ENCODE measurements around the gene DNM1. TPM values are rescaled to one million over a fixed set of nuclear protein-coding genes. Genes with fewer than 3 reads are reported as not detected.

Gene DNM1
- total RNA-seq, 2 experiments from 2014 or later: 0.37 to 0.58 TPM

DNA sequence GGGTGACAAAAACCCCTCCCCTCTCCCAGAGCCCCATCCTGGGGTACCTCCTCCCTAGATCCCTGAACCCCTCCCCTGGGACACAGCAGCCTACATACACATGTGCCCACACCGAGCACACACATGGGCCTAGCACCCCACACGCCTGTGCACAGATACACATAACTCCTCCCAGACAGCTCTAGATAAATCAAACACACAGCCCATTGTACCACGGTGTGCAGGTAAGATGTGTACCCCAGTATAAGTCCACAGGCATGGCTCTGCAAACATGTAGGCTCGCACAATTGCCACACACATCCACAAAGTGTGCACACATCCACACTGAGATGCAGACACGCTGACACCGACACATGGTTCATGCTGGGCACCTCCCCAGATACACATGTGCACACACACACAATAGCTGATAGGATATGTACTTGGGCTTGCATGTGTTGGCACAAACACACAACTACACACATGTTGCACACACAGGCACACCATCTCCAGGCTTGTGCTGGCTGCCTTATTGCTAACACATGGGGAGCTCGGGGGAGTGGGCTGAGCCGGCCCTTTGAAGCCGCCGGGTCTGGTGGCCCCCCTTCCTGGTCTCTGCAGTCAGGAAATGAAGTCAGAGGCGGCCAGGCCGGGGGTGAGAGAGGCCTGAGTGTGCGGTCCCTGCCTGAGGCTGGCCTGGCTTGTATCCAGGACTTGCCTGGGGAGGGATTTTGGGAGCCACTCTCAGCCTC, 42.4 kb downstream of the DNM1 start:
- Mint-ChIP-seq H3K36me3 (no peaks in the 10 kb centered on the region), H3K4me1 (peaks cover 12% of the 10 kb centered on the region), H3K27ac (no peak overlapping the region), H3K27me3 (peaks cover 30% of the 10 kb centered on the region), H3K4me3 (no peak overlapping the region), H3K9me3 (no peaks in the 10 kb centered on the region)
- no peak for DNase-seq

DNA sequence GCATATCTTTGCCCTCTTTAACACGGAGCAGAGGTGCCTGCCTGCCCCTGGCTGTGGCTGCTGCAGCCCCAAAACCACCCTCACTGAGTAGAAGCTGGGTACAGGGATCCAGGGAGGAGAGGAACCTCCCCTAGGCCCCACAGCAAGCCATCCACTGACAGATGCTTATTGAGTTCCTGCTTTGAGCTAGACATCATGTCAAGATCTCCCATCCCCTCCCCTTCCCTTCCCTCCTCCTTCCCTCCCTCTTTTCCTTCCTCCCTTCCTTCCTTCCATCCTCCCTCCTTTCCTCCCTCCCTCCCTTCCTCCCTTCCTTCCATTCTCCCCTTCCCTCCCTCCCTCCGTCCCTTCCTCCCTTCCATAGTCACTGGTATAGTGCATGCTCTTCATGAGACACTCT, 43.3 kb downstream of the DNM1 start:
- no peak for DNase-seq
- Mint-ChIP-seq H3K4me1 (peaks cover 16% of the 10 kb centered on the region), H3K4me3 (no peak overlapping the region), H3K27me3 (peaks cover 29% of the 10 kb centered on the region), H3K9me3 (no peaks in the 10 kb centered on the region), H3K27ac (no peak overlapping the region), H3K36me3 (no peaks in the 10 kb centered on the region)

DNA sequence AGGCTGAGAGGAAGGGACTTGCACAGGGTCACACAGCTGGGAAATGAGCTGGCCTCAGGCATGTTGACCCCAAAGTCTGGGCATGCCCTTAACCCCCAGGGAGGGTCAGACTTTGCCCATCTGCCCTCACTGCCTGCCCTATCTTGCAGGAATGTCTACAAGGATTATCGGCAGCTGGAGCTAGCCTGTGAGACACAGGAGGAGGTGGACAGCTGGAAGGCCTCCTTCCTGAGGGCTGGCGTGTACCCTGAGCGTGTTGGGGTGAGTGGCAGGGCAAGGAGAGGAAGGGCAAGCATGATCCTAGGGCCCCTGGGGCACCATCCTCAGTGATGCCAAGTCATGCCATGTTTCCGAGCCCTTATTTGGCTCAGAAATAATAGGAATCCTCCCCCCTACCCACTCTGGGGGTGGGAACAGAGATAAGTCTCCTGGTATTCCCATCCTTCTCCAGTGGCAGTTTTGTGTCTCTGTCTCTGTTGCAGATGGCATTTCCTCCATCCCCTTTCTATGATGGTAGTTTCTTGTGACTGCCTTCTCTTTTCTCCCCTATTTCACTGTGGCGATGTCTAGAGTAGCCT, 44.1 kb downstream of the DNM1 start:
- Mint-ChIP-seq H3K27ac (no peak overlapping the region), H3K27me3 (peaks cover 20% of the 10 kb centered on the region), H3K4me3 (no peak overlapping the region), H3K4me1 (peaks cover 16% of the 10 kb centered on the region), H3K9me3 (no peaks in the 10 kb centered on the region), H3K36me3 (no peaks in the 10 kb centered on the region)
- DNase-seq: no peak

DNA sequence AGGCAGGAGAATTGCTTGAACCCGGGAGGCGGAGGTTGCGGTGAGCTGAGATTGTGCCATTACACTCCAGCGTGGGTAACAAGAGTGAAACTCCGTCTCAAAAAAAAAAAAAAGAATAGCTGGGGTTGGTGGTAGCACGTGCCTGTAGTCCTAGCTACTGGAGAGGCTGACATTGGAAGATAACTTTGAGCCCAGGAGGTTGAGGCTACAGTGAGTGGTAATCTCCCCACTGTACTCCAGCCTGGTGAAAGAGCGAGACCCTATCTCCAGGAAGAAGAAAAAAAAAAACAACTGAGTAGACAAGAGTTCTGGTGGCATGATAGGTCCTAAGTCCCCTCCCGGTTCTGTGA, 46.4 kb downstream of the DNM1 start:
- Mint-ChIP-seq H3K36me3 (no peaks in the 10 kb centered on the region), H3K4me1 (peaks cover 16% of the 10 kb centered on the region), H3K9me3 (no peaks in the 10 kb centered on the region), H3K4me3 (peak overlapping the region; percentile 85), H3K27ac (no peak overlapping the region), H3K27me3 (peaks cover 5% of the 10 kb centered on the region)
- no peak for DNase-seq

DNA sequence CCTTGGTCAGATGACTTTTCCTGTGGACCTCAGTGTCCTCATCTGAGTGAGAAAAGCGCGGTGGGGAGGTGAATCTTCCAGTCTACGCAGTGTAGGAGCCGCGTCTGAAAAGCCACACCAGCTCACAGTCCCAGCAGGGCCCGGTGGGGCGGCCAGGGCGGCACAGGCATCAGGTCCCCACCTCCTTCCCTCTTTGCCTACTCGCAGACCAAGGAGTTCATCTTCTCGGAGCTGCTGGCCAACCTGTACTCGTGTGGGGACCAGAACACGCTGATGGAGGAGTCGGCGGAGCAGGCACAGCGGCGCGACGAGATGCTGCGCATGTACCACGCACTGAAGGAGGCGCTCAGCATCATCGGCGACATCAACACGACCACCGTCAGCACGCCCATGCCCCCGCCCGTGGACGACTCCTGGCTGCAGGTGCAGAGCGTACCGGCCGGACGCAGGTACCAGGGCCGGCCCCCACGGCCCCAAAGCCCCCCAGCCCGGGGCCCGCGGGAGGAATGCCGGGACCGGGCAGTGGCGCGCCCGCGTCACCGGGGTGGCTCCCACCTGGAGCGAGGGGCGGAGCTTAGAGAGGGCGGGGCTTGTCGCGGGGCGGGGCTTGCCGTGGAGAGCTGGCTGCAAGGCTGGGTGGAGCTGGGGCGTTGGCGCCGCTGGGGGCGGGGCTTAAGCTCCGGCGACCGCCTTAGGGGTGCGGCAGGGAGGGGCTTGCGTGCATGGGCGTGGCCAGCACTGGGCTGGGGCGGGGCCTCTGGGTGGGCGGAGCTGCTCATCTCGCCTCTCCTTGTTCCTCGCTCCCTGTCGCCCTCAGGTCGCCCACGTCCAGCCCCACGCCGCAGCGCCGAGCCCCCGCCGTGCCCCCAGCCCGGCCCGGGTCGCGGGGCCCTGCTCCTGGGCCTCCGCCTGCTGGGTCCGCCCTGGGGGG, 47.0 kb downstream of the DNM1 start:
- DNase-seq: peak; percentile 98
- Mint-ChIP-seq H3K4me3 (peak overlapping the region; percentile 85), H3K27ac (peak overlapping the region; percentile 63), H3K9me3 (no peaks in the 10 kb centered on the region), H3K27me3 (peaks cover 5% of the 10 kb centered on the region), H3K36me3 (peaks cover 1% of the 10 kb centered on the region), H3K4me1 (peaks cover 17% of the 10 kb centered on the region)

DNA sequence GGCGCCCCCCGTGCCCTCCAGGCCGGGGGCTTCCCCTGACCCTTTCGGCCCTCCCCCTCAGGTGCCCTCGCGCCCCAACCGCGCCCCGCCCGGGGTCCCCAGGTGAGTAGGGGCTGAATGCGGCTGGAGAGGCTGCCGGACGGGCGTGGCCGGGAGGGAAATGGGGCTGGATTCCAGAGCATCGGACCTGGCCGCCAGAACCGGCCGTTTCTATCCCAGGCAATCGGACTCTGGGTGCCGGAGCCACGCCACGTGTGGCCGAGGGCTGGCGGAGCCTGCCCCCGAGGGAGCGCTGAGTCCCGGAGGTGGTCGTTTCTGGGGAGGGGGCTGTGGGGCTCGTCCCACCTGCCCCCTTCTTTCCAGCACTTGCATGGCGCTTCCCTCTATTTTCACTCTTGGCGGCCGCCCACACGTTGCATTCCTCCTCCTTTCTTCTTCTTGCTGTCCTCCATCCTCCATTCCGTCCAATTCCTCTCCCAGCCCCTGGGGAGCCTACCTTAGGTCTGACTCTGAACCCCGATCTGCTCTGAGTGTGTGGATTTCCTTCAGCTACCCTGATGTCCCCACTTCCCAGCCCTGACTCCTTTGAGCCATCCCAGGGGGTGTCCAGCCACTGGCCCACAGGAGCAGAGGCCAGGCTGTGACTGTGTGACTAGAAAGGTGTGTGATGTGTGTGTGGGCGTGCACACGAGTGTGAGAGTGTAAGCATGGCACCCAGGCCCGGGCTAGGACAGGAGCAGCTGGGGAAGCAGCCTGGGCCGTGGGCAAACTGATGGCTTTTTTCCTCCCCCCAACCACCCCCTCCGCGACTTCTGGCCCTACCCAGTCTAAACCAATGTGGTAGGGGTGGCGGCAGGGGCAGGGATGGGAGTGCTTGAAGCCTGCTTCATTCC, 47.9 kb downstream of the DNM1 start:
- Mint-ChIP-seq H3K27ac (no peak overlapping the region), H3K4me1 (peaks cover 11% of the 10 kb centered on the region), H3K36me3 (peaks cover 3% of the 10 kb centered on the region), H3K4me3 (peak overlapping the region; percentile 81), H3K9me3 (no peaks in the 10 kb centered on the region), H3K27me3 (no peaks in the 10 kb centered on the region)
- DNase-seq: no peak

DNA sequence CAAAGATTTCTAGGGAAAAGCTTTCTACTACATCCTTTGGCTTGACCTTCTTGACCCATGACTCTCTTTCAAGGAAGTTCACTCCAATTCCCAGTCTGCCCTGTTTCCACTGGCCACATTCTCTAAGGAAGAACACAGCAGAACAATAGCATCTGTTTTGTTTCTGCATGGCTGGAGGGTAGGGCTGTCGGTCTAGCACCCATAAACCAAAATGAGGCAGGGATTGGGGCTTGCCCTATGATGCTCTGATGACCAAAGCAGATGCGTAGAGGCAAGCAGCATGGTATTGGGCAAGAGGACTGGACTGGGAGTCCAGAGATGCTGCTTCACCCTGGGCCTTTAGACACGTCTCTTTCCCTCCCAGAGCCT, 48.5 kb downstream of the DNM1 start:
- Mint-ChIP-seq H3K4me3 (peak overlapping the region; percentile 57), H3K27ac (no peak overlapping the region), H3K36me3 (peaks cover 3% of the 10 kb centered on the region), H3K9me3 (no peaks in the 10 kb centered on the region), H3K27me3 (no peaks in the 10 kb centered on the region), H3K4me1 (peaks cover 11% of the 10 kb centered on the region)
- no peak for DNase-seq

DNA sequence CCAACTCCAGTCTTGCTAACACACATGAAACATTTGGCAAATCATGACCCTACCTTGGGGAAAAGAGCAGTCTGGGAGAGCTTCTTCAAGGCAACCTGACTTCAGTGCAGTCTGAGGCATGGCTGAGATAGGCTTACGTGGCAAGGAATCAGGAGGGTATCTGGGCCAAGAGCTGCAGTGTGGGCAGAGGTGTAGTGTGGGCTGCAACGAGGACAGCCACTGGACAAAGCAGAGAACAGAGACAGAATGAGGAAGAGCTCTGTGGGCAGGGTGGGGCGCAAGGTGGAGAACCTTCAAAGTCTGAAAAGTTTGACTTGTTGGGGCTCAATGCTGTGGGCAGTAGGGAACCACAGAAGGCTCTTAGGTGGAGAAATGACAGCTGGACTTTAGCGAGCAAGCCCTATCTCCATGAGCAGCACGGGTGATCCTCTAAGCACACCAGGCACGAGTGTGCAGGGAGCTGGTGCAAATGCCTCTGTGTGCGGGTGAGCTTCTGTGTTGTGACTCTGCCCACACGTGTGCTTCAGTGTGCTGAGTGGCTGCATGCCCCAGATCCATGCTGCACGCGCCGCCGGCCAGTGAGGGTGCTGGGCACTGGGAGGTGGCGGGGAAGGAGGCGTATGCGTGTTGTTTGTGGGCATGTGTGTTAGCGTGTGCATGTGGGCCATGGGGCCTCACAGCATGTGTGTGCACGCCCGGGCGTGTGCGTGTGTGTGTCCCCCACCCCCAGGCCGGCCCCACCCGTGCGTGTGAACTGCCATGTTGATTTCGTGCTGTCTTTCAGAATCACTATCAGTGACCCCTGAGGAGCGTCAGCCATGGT, 49.3 kb downstream of the DNM1 start:
- Mint-ChIP-seq H3K27ac (no peak overlapping the region), H3K9me3 (no peaks in the 10 kb centered on the region), H3K36me3 (peaks cover 4% of the 10 kb centered on the region), H3K4me3 (no peak overlapping the region), H3K27me3 (no peaks in the 10 kb centered on the region), H3K4me1 (peaks cover 11% of the 10 kb centered on the region)
- no peak for DNase-seq

DNA sequence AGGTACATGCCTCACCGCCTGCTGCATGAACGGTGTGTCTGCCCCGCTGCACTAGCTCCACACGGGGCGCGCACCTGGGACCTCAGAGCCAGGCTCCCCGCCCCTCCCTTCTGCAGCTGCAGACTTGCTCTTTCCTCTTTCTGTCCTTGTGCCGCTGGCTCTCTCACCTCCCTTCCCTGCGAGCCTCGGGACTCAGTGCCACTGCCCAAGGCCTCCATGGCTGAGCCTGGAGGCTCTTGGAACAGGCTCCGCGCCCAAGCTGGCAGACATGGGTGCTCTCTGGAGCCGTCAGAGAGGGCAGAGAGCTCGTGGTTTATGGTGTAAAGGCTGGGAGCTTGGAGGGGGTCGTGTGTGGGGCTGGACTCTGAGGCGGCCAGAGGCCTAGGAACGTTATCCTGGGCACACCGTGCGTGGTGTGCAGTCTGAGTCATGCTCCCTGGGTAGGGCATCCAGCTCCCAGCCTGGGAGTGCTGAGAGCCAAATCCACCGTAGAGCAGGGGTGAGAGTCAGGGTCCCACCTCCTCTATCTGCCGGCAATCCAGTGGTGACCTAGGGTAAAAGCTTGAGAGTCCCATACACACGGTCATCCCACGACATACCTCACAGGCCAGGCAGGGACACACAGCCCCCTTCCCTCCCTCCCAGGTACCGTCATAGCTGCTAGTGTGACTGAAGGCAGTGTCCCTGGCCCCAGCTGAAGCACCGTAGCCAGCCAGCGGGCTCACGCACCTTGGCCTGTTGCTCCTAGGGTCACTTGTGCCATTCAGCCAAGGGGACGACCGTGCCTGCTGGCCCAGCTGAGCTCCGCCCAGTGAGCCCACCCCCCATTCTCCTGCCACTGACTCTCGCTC, 50.2 kb downstream of the DNM1 start:
- Mint-ChIP-seq H3K4me1 (peaks cover 11% of the 10 kb centered on the region), H3K9me3 (no peaks in the 10 kb centered on the region), H3K4me3 (no peak overlapping the region), H3K27ac (no peak overlapping the region), H3K27me3 (no peaks in the 10 kb centered on the region), H3K36me3 (peaks cover 9% of the 10 kb centered on the region)
- no peak for DNase-seq

DNA sequence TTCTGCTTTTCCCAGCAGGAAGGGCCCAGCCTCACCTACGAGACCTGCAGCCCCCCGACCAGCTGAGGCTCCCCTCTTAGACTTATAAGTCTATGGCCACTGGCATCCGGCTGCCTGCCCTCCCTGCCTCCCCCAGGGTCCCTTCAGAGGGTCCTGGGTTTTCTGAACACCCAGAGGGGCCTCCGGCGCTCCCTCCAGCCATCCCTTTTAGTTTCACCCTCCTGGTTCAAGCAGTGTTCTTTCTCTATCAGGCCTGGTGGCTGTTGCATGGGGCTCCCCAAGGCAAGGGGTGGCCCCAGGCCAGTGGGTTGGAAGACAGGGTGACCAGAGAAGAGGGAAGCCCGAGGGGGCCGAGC, 50.8 kb downstream of the DNM1 start:
- no peak for DNase-seq
- no peaks in the 10 kb centered on the region for H3K9me3 Mint-ChIP-seq
- peaks cover 9% of the 10 kb centered on the region for H3K36me3 Mint-ChIP-seq
- H3K4me1 Mint-ChIP-seq: peaks cover 11% of the 10 kb centered on the region
- H3K27ac Mint-ChIP-seq: no peak overlapping the region
- no peak overlapping the region for H3K4me3 Mint-ChIP-seq
- no peaks in the 10 kb centered on the region for H3K27me3 Mint-ChIP-seq

DNA sequence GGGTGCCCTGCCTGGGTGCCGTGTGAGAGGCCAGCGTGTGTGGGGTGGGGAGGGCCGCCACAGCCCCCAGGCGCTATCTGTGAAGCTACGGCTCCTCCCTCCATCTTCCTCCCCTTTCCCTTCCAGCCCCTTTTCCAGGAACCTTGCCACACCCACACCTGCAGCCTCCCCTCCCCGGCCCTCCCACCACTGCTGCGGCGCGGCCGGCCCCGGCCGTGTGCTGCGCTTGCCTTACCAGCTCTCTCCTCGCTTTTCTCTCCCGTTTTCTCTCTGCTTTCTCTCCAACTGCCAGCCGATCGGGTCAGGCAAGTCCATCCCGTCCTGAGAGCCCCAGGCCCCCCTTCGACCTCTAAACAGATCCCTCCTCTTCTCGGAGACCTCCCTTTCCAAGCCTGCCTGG, 51.2 kb downstream of the DNM1 start:
- Mint-ChIP-seq H3K27me3 (no peaks in the 10 kb centered on the region), H3K4me1 (peaks cover 11% of the 10 kb centered on the region), H3K4me3 (no peak overlapping the region), H3K36me3 (peaks cover 9% of the 10 kb centered on the region), H3K27ac (no peak overlapping the region), H3K9me3 (no peaks in the 10 kb centered on the region)
- no peak for DNase-seq

DNA sequence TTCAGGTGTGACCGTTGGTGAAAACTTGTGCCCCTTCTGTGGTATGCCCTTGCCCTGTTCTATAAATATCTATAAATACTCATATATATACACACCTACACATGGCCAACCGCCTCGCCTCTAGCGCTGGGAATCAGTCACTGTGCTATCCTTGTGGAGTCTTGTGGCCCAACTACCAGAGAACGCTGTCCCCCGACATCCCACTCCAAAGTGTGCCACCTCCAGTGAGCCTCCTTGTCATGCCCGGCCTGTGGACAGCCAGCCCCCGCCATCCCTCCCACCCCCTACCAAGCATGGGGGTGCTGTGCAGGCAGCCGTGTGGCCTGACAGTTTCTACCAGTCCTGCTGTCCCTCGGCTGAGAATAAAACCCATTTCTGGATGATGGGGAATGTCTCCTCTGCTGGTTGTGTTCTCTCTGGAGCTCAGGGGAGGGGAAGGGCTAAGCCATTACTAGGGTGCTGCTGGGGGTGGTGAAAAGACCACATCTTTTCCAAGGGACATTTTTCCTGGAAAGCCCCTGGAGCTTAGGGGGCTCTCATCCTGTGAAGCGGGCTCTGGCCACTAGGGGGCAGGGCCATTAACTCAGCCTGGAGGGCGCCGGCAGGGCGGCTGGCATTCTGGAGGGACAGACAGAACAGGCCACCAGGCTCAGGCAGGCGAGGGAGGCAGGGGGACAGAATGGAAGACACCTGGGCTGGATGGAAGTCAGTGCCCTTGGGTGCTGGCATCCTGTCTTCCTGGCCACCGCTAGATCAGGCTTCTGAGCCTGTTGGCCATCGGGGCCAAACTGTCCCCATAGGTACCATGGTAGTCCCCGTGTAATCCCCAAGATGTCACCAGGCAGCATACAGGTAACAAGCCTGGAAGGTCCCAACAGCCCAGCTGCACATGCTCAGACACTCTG, 51.9 kb downstream of the DNM1 start:
- H3K9me3 Mint-ChIP-seq: no peaks in the 10 kb centered on the region
- H3K27ac Mint-ChIP-seq: no peak overlapping the region

More for the DNA sequence above, 51.9 kb downstream of the DNM1 start:
- Mint-ChIP-seq H3K36me3 (peaks cover 9% of the 10 kb centered on the region), H3K4me3 (no peak overlapping the region), H3K27me3 (no peaks in the 10 kb centered on the region), H3K4me1 (peaks cover 5% of the 10 kb centered on the region)
- peak; percentile 58 for DNase-seq
